ENCODE results near the gene PROM2. TPM values are rescaled to one million over a fixed set of nuclear protein-coding genes. Genes with fewer than 3 reads are reported as not detected.

The PROM2 gene
- total and polyA plus RNA-seq, 11 donors = 0.35 to 1.9 (median 1.1) TPM

- DNase-seq (no peak), ATAC-seq (no peak)
- intact Hi-C loops (cut with DNase I) = no loop called here
- Histone ChIP-seq H3K36me3 (no peaks in the 10 kb centered on the region), H3K4me3 (no peak overlapping the region), H3K27ac (no peak overlapping the region), H3K9me3 (no peaks in the 10 kb centered on the region), H3K27me3 (no peaks in the 10 kb centered on the region), H3K4me1 (no peaks in the 10 kb centered on the region)
- 72 to 87% (median 81%) methylated on average over 2 of the region's 2 CpGs for WGBS, 4 donors
- TF ChIP-seq CTCF (IDR thresholded peaks at IDR 0.05) (no peak), POLR2A (IDR thresholded peaks at IDR 0.05) (no peak)
Measured at GRCh38 chr2:95336406-95336805, 62.2 kb downstream of the PROM2 start.

GRCh38 chr2:95337829-95338228, 63.6 kb downstream of the PROM2 start:
- H3K27me3 ChIP-seq = peaks cover 0 to 12% (median 0%) of the 10 kb centered on the region in 9 donors
- ATAC-seq = no peak
- no peak overlapping the region for H3K27ac ChIP-seq
- H3K9me3 ChIP-seq = no peaks in the 10 kb centered on the region
- no peaks in the 10 kb centered on the region for H3K36me3 ChIP-seq
- WGBS, 4 donors = 73 to 82% (median 77%) methylated on average over 7 of the region's 7 CpGs
- no peaks in the 10 kb centered on the region for H3K4me1 ChIP-seq
- no peak overlapping the region for H3K4me3 ChIP-seq
- peak in 2 of 5 donors; percentile 3 to 37 for DNase-seq
- TF ChIP-seq POLR2A (IDR thresholded peaks at IDR 0.05) (no peak), CTCF (IDR thresholded peaks at IDR 0.05) (no peak)
- intact Hi-C loops (cut with DNase I) = no loop called here

Other genes starting within 250 kb of the PROM2 start
- gene MAL, start 248.7 kb upstream of the PROM2 start, total RNA-seq = 10 to 100 TPM in 2 of 9 donors, 1 to 10 TPM in 6, under 1 TPM in 1; 0.97 to 12.7 (median 3.5) TPM
- gene MAL, start 248.7 kb upstream of the PROM2 start, polyA plus RNA-seq = 1 to 10 TPM; 2.3 to 8.4 TPM
- 10 to 100 TPM; 52.4 to 80.0 (median 69.7) TPM for gene MRPS5, start 152.6 kb upstream of the PROM2 start, total RNA-seq
- gene MRPS5, start 152.6 kb upstream of the PROM2 start, polyA plus RNA-seq = 100 to 1,000 TPM in 1 of 2 donors, 10 to 100 TPM in 1; 95.9 to 116 TPM
- 10 to 100 TPM in 6 of 9 donors, 1 to 10 TPM in 3; 6.1 to 16.8 (median 11.2) TPM for gene ZNF514, start 114.6 kb upstream of the PROM2 start, total RNA-seq
- 10 to 100 TPM in 1 of 2 donors, 1 to 10 TPM in 1; 7.4 to 11.9 TPM for gene ZNF514, start 114.6 kb upstream of the PROM2 start, polyA plus RNA-seq
- 1 to 10 TPM; 2.5 to 5.9 (median 3.5) TPM for gene ZNF2, start 108.6 kb upstream of the PROM2 start, total RNA-seq
- gene ZNF2, start 108.6 kb upstream of the PROM2 start, polyA plus RNA-seq = 1 to 10 TPM; 1.2 to 2.0 TPM
- gene ZNF892, start 66.9 kb upstream of the PROM2 start, total RNA-seq = 1 to 10 TPM; 2.0 to 4.9 (median 3.7) TPM
- 1 to 10 TPM; 1.2 to 1.3 TPM for gene ZNF892, start 66.9 kb upstream of the PROM2 start, polyA plus RNA-seq
- gene KCNIP3, start 22.9 kb downstream of the PROM2 start, total RNA-seq = 1 to 10 TPM; 2.7 to 8.3 (median 4.0) TPM
- gene KCNIP3, start 22.9 kb downstream of the PROM2 start, polyA plus RNA-seq = 1 to 10 TPM; 2.7 to 4.3 TPM
- 10 to 100 TPM; 26.2 to 51.7 (median 34.6) TPM for gene FAHD2A, start 128.3 kb downstream of the PROM2 start, total RNA-seq
- gene FAHD2A, start 128.3 kb downstream of the PROM2 start, polyA plus RNA-seq = 10 to 100 TPM; 31.5 to 37.6 TPM
- not detected for gene TRIM43B, start 210.3 kb downstream of the PROM2 start, total RNA-seq
- not detected for gene TRIM43B, start 210.3 kb downstream of the PROM2 start, polyA plus RNA-seq